GM18873 (cell line): ENCODE data around the gene GSTM1.
"Not testable (repeated sequence)": the region's sequence is repeated elsewhere in the genome, so short reads cannot be mapped to it uniquely, and the experiment has no call there.

ENCODE experiments used
- ATAC-seq: cut with Tn5 transposase; IDR thresholded peaks from one replicate; pipeline ENCODE4 v1.9.1; 2021; ENCODE audit warnings: mild to moderate bottlenecking, moderate library complexity, moderate number of reproducible peaks; ENCODE audit not compliant: unreplicated experiment, low FRiP score

GSTM1 gene

GRCh38 chr1:109659997-109660690 is 27.5 kb upstream of the GSTM1 start:
- ATAC-seq, result no peak

GRCh38 chr1:109660691-109661026 is 27.0 kb upstream of the GSTM1 start:
- ATAC-seq, result not testable (repeated sequence)

GRCh38 chr1:109661391-109661790 is 26.2 kb upstream of the GSTM1 start:
- ATAC-seq, result no peak

DNA sequence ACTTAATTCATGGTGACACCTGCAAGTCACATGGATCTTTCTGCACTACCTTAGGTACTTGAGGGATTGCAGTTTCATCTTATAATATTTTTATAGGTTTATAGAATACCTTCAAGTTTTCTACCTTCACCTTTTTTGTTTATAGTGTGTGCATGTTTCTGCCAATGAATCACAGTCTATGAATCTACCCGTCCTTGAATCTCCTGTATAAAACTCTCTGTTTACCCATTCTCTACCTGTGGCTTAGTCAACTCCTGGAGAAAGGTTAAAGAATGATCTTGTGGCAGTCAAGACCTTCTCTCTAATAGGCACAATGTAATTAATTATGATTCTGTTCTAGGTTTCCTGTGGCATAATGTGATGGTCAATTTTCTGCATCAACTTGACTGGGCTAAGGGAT is 22.9 kb upstream of the GSTM1 start:
- no peak for ATAC-seq

- ATAC-seq, result no peak
Observed at GRCh38 chr1:109667452-109668122, 20.0 kb upstream of the GSTM1 start, which contains the start of gene GSTM2. Gene GSTM2, plus strand, starts transcription at chr1:109668057. Its CDS starts 59 bp downstream, at chr1:109668116.

GRCh38 chr1:109668123-109668775 is 19.4 kb upstream of the GSTM1 start:
- no peak for ATAC-seq

DNA sequence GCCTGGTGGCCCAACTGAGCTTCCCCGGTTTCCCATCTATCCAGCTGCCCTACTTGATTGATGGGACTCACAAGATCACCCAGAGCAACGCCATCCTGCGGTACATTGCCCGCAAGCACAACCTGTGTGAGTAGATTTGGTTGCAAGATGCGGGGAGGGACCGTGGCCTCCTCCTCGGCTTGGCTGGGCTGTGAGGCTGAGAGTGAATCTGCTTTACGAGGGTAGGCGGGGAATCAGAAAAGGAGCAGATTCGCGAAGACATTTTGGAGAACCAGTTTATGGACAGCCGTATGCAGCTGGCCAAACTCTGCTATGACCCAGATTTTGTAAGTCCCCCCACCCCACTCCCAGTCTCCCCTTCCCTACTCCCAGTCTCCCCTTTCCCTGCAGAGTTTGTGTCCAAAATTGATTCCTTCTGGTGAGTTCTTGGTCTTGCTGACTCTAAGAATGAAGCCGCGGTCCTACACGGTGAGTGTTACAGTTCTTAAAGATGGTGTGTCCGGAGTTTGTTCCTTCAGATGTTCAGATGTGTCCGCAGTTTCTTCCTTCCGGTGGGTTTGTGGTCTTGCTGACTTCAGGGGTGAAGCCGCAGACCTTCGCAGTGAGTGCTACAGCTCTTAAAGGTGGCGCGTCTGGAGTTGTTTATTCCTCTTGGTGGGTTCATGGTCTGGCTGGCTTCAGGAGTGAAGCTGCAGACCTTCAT is 18.2 kb upstream of the GSTM1 start:
- no peak for ATAC-seq

DNA sequence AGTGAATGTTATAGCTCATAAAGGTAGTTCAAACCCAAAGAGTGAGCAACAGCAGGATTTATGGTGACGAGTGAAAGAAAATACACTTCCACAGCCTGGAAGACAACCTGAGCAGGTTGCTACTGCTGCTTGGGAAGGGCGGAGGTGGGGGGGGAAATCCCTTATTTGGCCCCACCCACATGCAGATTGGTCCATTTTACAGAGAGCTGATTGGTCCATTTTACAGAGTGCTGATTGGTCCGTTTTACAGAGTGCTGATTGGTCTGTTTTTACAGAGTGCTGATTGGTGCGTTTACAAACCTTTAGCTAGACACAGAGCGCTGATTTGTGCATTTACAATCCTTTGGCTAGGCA is 17.7 kb upstream of the GSTM1 start:
- not testable (repeated sequence) for ATAC-seq

DNA sequence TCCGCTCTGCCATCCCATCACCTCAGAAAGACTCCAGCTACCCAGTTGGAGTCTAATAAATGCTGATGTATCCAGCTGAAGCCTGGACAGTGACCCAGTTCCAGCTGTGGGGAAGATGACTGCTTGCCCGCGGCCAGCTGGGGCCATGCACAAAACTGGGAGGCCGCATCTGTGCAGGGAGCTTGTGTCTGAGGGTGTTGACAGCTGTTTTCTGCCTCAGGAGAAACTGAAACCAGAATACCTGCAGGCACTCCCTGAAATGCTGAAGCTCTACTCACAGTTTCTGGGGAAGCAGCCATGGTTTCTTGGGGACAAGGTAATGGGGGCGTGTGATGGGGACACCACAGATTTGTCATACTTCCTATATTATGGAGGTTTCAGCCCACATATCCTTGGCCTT is 16.6 kb upstream of the GSTM1 start:
- no peak for ATAC-seq

DNA sequence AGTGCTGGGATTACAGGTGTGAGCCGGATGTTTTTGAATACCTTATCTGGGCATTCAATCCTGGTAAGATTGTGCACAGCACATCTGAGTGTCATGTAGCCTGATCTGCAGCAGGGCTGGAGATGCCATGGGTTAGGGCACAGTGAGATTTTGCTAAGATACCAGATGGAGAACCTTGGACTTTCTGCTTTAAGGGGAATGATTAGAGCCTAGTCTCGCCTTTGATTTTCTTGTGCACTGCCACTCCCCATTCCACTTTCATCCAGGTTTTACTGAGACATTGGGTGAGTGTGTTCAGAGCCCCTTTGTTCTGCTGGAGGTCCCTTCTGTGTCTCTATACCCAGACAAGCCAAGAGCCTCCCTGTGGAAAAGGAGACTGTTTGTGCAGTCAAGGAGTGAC is 13.8 kb upstream of the GSTM1 start:
- not testable (repeated sequence) for ATAC-seq

DNA sequence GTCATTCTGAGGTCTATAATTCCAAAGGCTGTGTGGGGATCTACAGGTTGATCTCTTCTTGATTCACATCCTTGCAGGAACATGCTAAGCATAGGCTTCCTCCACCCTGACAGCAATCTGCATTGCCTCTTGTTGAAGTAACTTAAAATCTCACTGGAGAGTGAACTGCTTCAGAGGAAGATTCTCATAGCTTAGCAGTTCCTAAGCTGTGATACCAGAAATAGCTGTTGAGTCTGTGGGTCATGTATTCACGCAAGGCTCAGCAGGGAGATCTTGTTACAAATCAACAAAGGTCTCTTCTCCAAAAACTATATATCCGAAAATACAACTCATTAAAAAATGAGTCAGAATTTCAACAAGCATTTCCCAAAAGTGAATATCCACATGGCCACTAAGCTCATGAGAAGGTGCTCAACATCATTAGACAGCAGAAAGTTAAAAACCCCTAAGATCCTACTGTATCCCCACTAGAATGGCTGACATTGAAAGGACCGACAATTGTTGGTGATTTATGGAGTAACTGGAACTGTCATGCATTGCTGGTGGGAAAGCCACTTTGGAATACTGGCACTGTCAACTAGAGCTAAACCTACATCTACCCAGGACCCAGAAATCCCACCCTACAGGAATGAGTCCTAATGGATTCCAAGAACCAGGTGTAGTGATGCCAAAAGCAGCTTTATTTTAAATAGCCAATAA is 10.8 kb upstream of the GSTM1 start:
- not testable (repeated sequence) for ATAC-seq

GRCh38 chr1:109677459-109677858 is 10.2 kb upstream of the GSTM1 start:
- no peak for ATAC-seq

DNA sequence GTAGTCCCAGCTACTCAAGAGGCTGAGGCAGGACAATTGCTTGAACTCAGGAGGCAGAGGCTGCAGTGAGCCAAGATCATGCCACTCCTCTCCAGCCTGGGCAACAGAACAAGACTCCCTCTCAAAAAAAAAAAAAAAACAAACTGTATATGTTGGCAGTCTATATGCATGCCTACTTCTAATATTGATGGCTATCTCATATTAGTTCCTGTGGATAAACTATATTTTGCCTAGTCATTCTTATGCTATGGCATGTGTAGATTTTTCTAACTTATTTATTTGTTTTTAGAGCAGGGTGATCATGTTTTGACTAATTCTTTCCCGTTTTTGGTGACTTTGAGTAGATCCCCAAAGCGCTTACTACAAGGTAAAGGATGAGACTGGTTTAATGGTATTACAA is 9.0 kb upstream of the GSTM1 start:
- ATAC-seq, result not testable (repeated sequence)

- not testable (repeated sequence) for ATAC-seq
Observed at GRCh38 chr1:109684777-109685176, 2.8 kb upstream of the GSTM1 start.

DNA sequence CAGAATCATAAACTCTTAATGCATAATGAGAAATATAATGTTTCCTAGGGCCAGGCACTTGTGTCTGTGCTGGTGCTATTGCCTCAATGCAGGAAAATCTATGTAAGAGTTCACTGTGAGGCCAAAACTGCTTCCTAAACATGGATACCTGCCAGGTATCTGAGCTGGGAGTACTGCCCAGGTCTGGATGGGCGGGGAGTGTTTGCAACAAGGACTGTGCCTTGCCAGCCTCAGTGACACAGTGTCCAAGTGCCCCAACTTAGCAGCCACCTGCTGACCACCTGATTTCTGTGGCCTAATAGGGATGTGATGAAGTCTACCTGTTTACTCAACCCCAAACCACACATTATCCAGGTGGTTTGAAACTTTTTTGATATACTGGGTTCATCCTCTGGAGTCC is 2.2 kb upstream of the GSTM1 start:
- not testable (repeated sequence) for ATAC-seq

- not testable (repeated sequence) for ATAC-seq
Observed at GRCh38 chr1:109685890-109686289, 1.7 kb upstream of the GSTM1 start.

- not testable (repeated sequence) for ATAC-seq
Observed at GRCh38 chr1:109687109-109687508, 508 bp upstream of the GSTM1 start.

DNA sequence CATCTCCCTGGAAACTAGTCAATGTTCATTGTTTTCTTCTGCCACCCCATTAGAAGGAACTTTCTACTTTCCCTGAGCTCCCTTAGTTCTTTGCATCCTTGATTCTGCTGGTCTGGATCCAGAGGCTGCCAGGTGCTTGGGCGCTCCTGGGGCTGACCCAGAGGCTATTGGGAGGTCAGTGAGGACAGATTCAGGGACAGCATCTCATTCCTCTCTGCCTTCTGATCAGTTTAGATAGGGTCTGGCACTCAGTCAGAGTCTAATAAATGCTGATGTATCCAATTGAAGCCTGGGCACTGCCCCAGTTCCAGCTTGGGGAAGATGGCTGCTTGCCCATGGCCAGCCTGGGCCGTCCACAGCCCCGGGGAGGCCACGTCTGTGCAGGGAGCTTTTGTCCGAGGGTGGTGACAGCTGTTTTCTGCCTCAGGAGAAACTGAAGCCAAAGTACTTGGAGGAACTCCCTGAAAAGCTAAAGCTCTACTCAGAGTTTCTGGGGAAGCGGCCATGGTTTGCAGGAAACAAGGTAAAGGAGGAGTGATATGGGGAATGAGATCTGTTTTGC is 2.3 kb downstream of the GSTM1 start:
- no peak for ATAC-seq

GRCh38 chr1:109691759-109692158 is 4.1 kb downstream of the GSTM1 start:
- no peak for ATAC-seq

- ATAC-seq, result not testable (repeated sequence)
Observed at GRCh38 chr1:109694400-109694799, 6.8 kb downstream of the GSTM1 start.
